Gastroesophageal sphincter (tissue), 3 donors: ENCODE results near the gene SLC35F3.

ENCODE experiments used
- POLR2A ChIP-seq, 2 donors: fragments of 450-650 bp; IDR thresholded peaks; one replicate each; pipeline ENCODE4 v1.6.1; 2017; ENCODE audit warnings: antibody characterized with exemption in 2 of 2, mild to moderate bottlenecking in 2 of 2, moderate library complexity in 1 of 2
- TF ChIP-seq, protein P1 (sequence below), 4 experiments: fragments of 200-600 bp in 2 of 4; fragments of 450-650 bp in 2 of 4; sonication (generic) in 1 of 4; IDR thresholded peaks; one replicate each; pipeline ENCODE4 v1.5.1; 2017 to 2019; ENCODE audit warnings: antibody characterized with exemption in 4 of 4, mild to moderate bottlenecking in 2 of 4, moderate library complexity in 2 of 4

DNA sequence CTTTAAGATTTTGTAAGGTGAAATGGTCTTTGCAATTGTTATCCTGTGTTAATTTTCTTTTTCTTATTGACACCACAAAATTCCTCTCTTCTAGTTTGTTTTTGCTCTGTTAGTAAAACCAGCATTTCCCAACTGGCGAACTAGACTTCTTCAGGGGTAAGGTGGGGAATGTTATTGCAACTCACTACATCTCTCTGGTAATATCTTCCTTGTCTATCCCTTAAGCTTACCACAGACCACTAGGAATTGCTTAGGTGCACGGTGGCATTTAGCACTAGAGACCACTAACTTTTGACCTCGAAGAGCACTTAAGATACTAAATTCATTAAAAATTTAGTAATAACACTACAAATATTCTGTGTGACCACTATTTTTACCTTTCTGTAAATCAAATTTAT, 464.6 kb downstream of the SLC35F3 start:
- TF ChIP-seq POLR2A (IDR thresholded peaks at IDR 0.05): no peak
- TF ChIP-seq, protein P1, sequence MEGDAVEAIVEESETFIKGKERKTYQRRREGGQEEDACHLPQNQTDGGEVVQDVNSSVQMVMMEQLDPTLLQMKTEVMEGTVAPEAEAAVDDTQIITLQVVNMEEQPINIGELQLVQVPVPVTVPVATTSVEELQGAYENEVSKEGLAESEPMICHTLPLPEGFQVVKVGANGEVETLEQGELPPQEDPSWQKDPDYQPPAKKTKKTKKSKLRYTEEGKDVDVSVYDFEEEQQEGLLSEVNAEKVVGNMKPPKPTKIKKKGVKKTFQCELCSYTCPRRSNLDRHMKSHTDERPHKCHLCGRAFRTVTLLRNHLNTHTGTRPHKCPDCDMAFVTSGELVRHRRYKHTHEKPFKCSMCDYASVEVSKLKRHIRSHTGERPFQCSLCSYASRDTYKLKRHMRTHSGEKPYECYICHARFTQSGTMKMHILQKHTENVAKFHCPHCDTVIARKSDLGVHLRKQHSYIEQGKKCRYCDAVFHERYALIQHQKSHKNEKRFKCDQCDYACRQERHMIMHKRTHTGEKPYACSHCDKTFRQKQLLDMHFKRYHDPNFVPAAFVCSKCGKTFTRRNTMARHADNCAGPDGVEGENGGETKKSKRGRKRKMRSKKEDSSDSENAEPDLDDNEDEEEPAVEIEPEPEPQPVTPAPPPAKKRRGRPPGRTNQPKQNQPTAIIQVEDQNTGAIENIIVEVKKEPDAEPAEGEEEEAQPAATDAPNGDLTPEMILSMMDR (IDR thresholded peaks at IDR 0.05): no peak
